ENCODE results near the gene MYO7B. TPM values are rescaled to one million over a fixed set of nuclear protein-coding genes. Genes with fewer than 3 reads are reported as not detected.

MYO7B gene
- total and polyA plus RNA-seq, 9 of the 15 experiments (the other 6 are each of a cell fraction or from before 2014, with no cell fraction given): 0.08 TPM; not detected in 8

- ATAC-seq (no peak), FAIRE-seq (no peak), DNase-seq (ENCODE audit: extremely low read depth in 1 of 4, low spot score in 3 of 4) (no peak)
- H3K9me1 ChIP-seq (ENCODE audit: control insufficient read depth, insufficient read depth, low read length): no peaks in the 10 kb centered on the region
- H3K9me3 ChIP-seq (replicated peaks; ENCODE audit: control insufficient read depth, insufficient read depth, low read depth, low read length): no peaks in the 10 kb centered on the region
- ChIA-PET POLR2A (interaction anchor here (0.9 kb wide), 1 partner anchor 106 kb away, joined by 4 read pairs; no protein-coding TSS in a partner anchor), CTCF (ENCODE audit: low intra/inter-chr PET ratio) (no interaction called here)
- intact Hi-C loops (cut with micrococcal nuclease): no loop called here
- no peaks in the 10 kb centered on the region for H3K79me2 ChIP-seq (ENCODE audit: control insufficient read depth, insufficient read depth, low read length)
- H3K36me3 ChIP-seq (ENCODE audit: control insufficient read depth, insufficient read depth, low read length): peaks cover 93% of the 10 kb centered on the region
- H4K20me1 ChIP-seq (replicated peaks; ENCODE audit: control insufficient read depth, insufficient read depth, low read length): no peaks in the 10 kb centered on the region
- H3K4me2 ChIP-seq (ENCODE audit: insufficient read depth, low read length): no peak overlapping the region
- H3K27ac ChIP-seq (ENCODE audit: extremely low read depth, low read depth, low read length): no peak overlapping the region
- no TSS peak for BruUV-seq (replicated peaks)
- no peak overlapping the region for H3K9ac ChIP-seq (ENCODE audit: insufficient read depth in 1 of 2, low read depth in 2 of 2, low read length in 2 of 2)
- no peak overlapping the region for H2AFZ ChIP-seq (ENCODE audit: low read depth, low read length)
- H3K4me3 ChIP-seq: no peak overlapping the region
- no peak for TF ChIP-seq PRMT5 (CRISPR knock-in tag; IDR thresholded peaks at IDR 0.05)
- TF ChIP-seq SOX6 (IDR thresholded peaks at IDR 0.05): no peak
- TF ChIP-seq ILF3 (IDR thresholded peaks at IDR 0.05; ENCODE audit: borderline replicate concordance): no peak
- TF ChIP-seq, protein P1, sequence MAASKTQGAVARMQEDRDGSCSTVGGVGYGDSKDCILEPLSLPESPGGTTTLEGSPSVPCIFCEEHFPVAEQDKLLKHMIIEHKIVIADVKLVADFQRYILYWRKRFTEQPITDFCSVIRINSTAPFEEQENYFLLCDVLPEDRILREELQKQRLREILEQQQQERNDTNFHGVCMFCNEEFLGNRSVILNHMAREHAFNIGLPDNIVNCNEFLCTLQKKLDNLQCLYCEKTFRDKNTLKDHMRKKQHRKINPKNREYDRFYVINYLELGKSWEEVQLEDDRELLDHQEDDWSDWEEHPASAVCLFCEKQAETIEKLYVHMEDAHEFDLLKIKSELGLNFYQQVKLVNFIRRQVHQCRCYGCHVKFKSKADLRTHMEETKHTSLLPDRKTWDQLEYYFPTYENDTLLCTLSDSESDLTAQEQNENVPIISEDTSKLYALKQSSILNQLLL (CRISPR knock-in tag; IDR thresholded peaks at IDR 0.05; ENCODE audit: borderline replicate concordance): no peak
- TF ChIP-seq CTCF (IDR thresholded peaks at IDR 0.05 in 2 of 3, conservative IDR thresholded peaks at IDR 0.05 in 1 of 3; ENCODE audit: insufficient read depth in 2 of 3, low read depth in 1 of 3, low read length in 3 of 3): no peak
- no peak for TF ChIP-seq THRAP3 (IDR thresholded peaks at IDR 0.05; ENCODE audit: borderline replicate concordance)
- H3K27me3 ChIP-seq (ENCODE audit: control insufficient read depth in 2 of 2, insufficient read depth in 2 of 2, low read length in 2 of 2): no peaks in the 10 kb centered on the region
- 88% methylated on average over 5 of the region's 5 CpGs for WGBS (ENCODE audit: insufficient coverage, low coverage, missing lambda C conversion rate)
- no peaks in the 10 kb centered on the region for H3K4me1 ChIP-seq (replicated peaks in 1 of 2; ENCODE audit: control insufficient read depth in 2 of 2, insufficient read depth in 2 of 2, low read length in 2 of 2)
- in situ Hi-C loops (cut with MboI): no loop called here
Observed at GRCh38 chr2:127485694-127486071, 49.8 kb upstream of the MYO7B start.

Data from K562 (cell line).